ENCODE data around the gene SPP2.

The SPP2 gene

DNA sequence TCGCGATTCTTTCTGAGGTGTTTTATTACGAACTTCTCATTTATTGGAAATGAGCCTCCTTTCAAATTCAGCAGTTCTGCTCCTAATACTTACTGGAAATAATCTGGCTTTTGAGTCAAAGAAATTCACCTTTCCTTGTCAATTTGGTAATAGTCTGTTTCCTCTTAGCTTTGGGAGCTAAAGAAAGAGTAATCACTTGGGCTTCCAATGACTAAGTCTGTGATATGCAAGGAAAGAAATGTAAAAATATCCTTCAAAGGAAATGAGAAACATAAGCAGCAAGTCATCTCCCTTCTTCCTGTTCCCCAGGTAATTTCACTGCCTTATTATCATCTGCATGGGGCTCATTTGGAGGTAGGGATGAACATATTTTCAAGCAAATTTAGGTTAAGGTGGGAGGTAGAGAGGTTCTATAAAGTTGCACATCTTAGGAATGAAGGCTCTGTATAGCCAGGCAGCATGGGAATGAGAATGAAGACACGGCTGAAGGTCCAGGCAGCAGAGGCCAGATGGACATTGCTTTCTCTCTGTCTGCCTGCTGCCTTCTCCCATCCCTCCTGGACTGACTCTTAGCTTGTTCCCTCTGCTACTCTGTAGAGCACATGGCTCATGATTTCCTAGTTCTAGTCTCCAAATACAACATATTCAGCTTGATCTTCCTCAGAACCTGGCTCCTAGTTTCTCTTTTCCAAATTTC, 1.0 kb downstream of the SPP2 start:
- DNase-seq (ENCODE audit: low read depth): no peak
- TF ChIP-seq CTCF (IDR thresholded peaks at IDR 0.05; ENCODE audit: control insufficient read depth, extremely low read depth, insufficient read depth): no peak
- H3K4me3 ChIP-seq (ENCODE audit: low read depth, low read length): no peak overlapping the region

GRCh38 chr2:234058881-234059280, 8.4 kb downstream of the SPP2 start:
- TF ChIP-seq CTCF (IDR thresholded peaks at IDR 0.05; ENCODE audit: control insufficient read depth, extremely low read depth, insufficient read depth): no peak
- H3K4me3 ChIP-seq (ENCODE audit: low read depth, low read length): no peak overlapping the region
- DNase-seq (ENCODE audit: low read depth): no peak

DNA sequence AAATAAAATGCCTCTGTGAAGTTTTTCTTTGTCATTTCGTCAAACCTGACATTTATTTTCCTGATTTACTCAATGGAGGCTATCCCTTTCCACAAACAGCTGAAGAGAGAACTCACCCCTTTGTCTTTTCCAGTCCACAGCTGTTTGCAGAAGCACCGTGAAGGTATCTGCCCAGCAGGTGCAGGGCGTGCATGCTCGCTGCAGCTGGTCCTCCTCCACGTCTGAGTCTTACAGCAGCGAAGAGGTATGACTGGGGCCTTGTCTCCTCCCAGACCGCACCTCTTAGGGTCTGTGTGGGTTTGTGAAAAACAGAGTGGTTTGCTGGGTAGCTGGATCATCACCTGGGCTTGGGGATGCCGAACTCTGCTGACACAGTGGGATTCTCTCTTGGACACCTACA, 9.7 kb downstream of the SPP2 start:
- DNase-seq (ENCODE audit: low read depth): no peak
- H3K4me3 ChIP-seq (ENCODE audit: low read depth, low read length): no peak overlapping the region
- TF ChIP-seq CTCF (IDR thresholded peaks at IDR 0.05; ENCODE audit: control insufficient read depth, extremely low read depth, insufficient read depth): no peak

DNA sequence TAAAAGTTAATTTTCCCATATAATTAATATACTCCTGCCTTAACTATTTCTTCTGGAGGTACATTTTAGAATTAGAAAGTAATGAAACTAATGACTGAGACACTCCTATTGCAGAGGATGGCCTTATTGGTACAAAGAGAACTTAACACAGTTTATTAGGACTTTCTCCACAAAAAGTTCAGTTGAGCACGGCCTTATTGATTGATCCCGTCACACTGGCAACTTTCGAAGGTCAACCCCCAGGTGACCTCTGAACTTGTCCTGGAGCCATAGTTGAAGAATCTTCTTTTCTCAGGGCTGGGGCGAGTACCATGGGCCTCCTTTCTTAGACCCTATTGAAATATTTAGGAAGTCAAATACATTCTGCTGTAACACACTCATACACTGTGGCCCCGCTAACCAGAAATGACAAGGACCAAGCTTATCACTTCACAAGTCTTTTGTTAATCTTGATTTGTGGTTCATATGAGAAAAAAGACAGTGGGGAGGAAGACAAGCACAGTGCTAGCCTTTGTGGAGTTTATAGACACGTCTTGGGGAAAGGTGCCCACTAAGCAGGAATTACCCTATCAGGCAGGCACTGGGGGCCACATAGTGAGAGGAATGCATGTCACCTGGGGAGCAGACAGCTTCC, 11.2 kb downstream of the SPP2 start:
- no peak for TF ChIP-seq CTCF (IDR thresholded peaks at IDR 0.05; ENCODE audit: control insufficient read depth, extremely low read depth, insufficient read depth)
- H3K4me3 ChIP-seq (ENCODE audit: low read depth, low read length): no peak overlapping the region

GRCh38 chr2:234066587-234066986, 16.1 kb downstream of the SPP2 start:
- TF ChIP-seq CTCF (IDR thresholded peaks at IDR 0.05; ENCODE audit: control insufficient read depth, extremely low read depth, insufficient read depth): no peak
- no peak for DNase-seq (ENCODE audit: low read depth)
- no peak overlapping the region for H3K4me3 ChIP-seq (ENCODE audit: low read depth, low read length)

More for the DNA sequence above, 11.2 kb downstream of the SPP2 start:
- DNase-seq (ENCODE audit: low read depth): no peak

DNA sequence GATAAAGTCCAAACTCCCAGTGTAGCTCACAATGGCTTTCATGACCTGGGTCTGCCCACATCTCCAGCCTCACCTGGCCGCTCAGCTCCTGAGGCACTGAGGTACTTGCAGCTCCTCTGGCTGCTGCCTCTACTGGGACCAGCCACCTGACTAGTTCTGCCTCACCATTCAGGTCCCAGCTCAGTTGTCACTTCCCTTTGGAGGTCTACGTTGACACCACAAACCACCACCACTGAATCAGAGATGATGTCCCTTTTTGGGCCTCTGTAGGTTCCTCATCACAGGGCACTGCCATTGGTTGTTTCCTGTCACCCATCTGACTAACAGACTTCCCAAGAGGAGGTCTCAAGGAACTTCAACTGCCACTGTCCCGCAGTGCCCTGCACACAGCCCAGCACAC, 21.2 kb downstream of the SPP2 start:
- no peak for TF ChIP-seq CTCF (IDR thresholded peaks at IDR 0.05; ENCODE audit: control insufficient read depth, extremely low read depth, insufficient read depth)
- DNase-seq (ENCODE audit: low read depth): no peak
- no peak overlapping the region for H3K4me3 ChIP-seq (ENCODE audit: low read depth, low read length)

DNA sequence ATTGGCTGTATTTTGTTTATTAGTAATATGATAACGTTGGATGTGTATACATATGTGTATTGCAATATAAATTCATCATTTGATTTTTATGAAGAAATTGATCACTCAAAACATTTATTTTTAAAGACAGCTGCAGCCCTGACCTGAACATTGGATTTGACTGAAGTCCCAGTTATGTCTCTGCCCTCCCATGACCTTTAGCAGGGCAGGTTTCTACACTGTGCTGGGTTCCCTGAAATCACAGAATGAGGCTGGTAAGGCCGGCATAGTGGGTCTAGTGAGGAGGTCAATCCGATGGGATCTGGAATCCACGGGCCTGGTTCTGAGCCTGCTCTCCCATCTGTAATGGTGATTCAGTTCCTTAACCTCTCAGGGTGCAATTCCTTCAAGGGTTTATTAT, 22.0 kb downstream of the SPP2 start:
- TF ChIP-seq CTCF (IDR thresholded peaks at IDR 0.05; ENCODE audit: control insufficient read depth, extremely low read depth, insufficient read depth): no peak
- H3K4me3 ChIP-seq (ENCODE audit: low read depth, low read length): no peak overlapping the region
- DNase-seq (ENCODE audit: low read depth): no peak
